Stomach (tissue), 4 donors: Measurements from ENCODE around the gene IFNGR1.

Experiments used
- CTCF ChIP-seq, 7 experiments: fragments of 450-650 bp in 4 of 7; fragments of 200-600 bp in 3 of 7; sonication (generic) in 3 of 7; IDR thresholded peaks; one replicate each; pipeline ENCODE4 v1.5.1; 2016 to 2019; ENCODE audit warnings: antibody characterized with exemption in 7 of 7, control low read depth in 2 of 7, mild to moderate bottlenecking in 1 of 7
- POLR2A ChIP-seq, 4 donors: fragments of 450-650 bp; IDR thresholded peaks; one replicate each; pipeline ENCODE4 v1.6.1; 2016; ENCODE audit warnings: antibody characterized with exemption in 4 of 4, control low read depth in 2 of 4, mild to moderate bottlenecking in 1 of 4, moderate library complexity in 1 of 4
- POLR2AphosphoS5 ChIP-seq, 3 donors: sonication (generic); formaldehyde crosslinking; IDR thresholded peaks; one replicate each; pipeline ENCODE4 v1.6.1; 2016; ENCODE audit warnings: antibody characterized with exemption in 3 of 3

GRCh38 chr6:137246164-137246563 lies 27.0 kb upstream of the IFNGR1 start:
- TF ChIP-seq POLR2A (IDR thresholded peaks at IDR 0.05): no peak
- TF ChIP-seq CTCF (IDR thresholded peaks at IDR 0.05): no peak
- no peak for TF ChIP-seq POLR2AphosphoS5 (IDR thresholded peaks at IDR 0.05)
